ENCODE measurements around the gene SAMD15. TPM values are rescaled to one million over a fixed set of nuclear protein-coding genes. Genes with fewer than 3 reads are reported as not detected.

Gene SAMD15
- total RNA-seq, 2 donors from 2014 or later, result 0.52 TPM; not detected in 1

GRCh38 chr14:77344377-77344996 is 32.7 kb upstream of the SAMD15 start:
- ATAC-seq, result no peak
- Histone ChIP-seq H3K4me3 (no peak overlapping the region), H3K36me3 (replicated peaks in 1 of 2; ENCODE audit: insufficient read depth in 1 of 2, low read depth in 2 of 2) (peaks cover 3 to 7% of the 10 kb centered on the region in 2 donors), H3K27me3 (no peaks in the 10 kb centered on the region), H3K4me1 (no peaks in the 10 kb centered on the region), H3K9me3 (no peaks in the 10 kb centered on the region), H3K27ac (no peak overlapping the region)
- WGBS, 2 donors, result 83 to 94% methylated on average over 3 of the region's 3 CpGs
- intact Hi-C loops (cut with DNase I), result no loop called here
- TF ChIP-seq POLR2A (IDR thresholded peaks at IDR 0.05), result no peak
- TF ChIP-seq CTCF (IDR thresholded peaks at IDR 0.05), result no peak
- no peak for DNase-seq

- Histone ChIP-seq H3K9me3 (no peaks in the 10 kb centered on the region), H3K27ac (no peak overlapping the region), H3K27me3 (no peaks in the 10 kb centered on the region), H3K4me1 (no peaks in the 10 kb centered on the region), H3K4me3 (no peak overlapping the region), H3K36me3 (replicated peaks in 1 of 2; ENCODE audit: insufficient read depth in 1 of 2, low read depth in 2 of 2) (peaks cover 3 to 5% of the 10 kb centered on the region in 2 donors)
- ATAC-seq (no peak), DNase-seq (no peak)
- 79 to 93% methylated on average over 2 of the region's 2 CpGs for WGBS, 2 donors
- intact Hi-C loops (cut with DNase I), result no loop called here
- no peak for TF ChIP-seq POLR2A (IDR thresholded peaks at IDR 0.05)
- no peak for TF ChIP-seq CTCF (IDR thresholded peaks at IDR 0.05)
Observed at GRCh38 chr14:77346495-77346894, 30.7 kb upstream of the SAMD15 start.

GRCh38 chr14:77347751-77348150 is 29.4 kb upstream of the SAMD15 start:
- TF ChIP-seq CTCF (IDR thresholded peaks at IDR 0.05), result no peak
- no peak for TF ChIP-seq POLR2A (IDR thresholded peaks at IDR 0.05)

GRCh38 chr14:77353469-77354141 is 23.6 kb upstream of the SAMD15 start:
- H3K4me3 ChIP-seq, result no peak overlapping the region
- ATAC-seq (no peak), DNase-seq (no peak)
- intact Hi-C loops (cut with DNase I), result no loop called here
- H3K27me3 ChIP-seq, result no peaks in the 10 kb centered on the region
- H3K27ac ChIP-seq, result no peak overlapping the region
- no peaks in the 10 kb centered on the region for H3K4me1 ChIP-seq
- peaks cover 0 to 2% of the 10 kb centered on the region in 2 donors for H3K36me3 ChIP-seq (replicated peaks in 1 of 2; ENCODE audit: insufficient read depth in 1 of 2, low read depth in 2 of 2)
- WGBS, 2 donors, result 85 to 86% methylated on average over 5 of the region's 5 CpGs
- TF ChIP-seq POLR2A (IDR thresholded peaks at IDR 0.05) (no peak), CTCF (IDR thresholded peaks at IDR 0.05) (no peak)
- H3K9me3 ChIP-seq, result no peaks in the 10 kb centered on the region

More at GRCh38 chr14:77347751-77348150, 29.4 kb upstream of the SAMD15 start:
- peaks cover 0 to 2% of the 10 kb centered on the region in 2 donors for H3K36me3 ChIP-seq (replicated peaks in 1 of 2; ENCODE audit: insufficient read depth in 1 of 2, low read depth in 2 of 2)
- H3K9me3 ChIP-seq, result no peaks in the 10 kb centered on the region
- H3K4me3 ChIP-seq, result no peak overlapping the region
- 73 to 91% methylated on average over 3 of the region's 3 CpGs for WGBS, 2 donors
- no peak overlapping the region for H3K27ac ChIP-seq
- DNase-seq (no peak), ATAC-seq (no peak)
- H3K4me1 ChIP-seq, result no peaks in the 10 kb centered on the region
- no peaks in the 10 kb centered on the region for H3K27me3 ChIP-seq
- intact Hi-C loops (cut with DNase I), result no loop called here

Measured in body of pancreas (tissue), 4 donors.